Breast epithelium (tissue), 3 donors: ENCODE measurements around the gene PTGFRN.

Source experiments
- POLR2AphosphoS5 ChIP-seq, 3 donors: sonication (generic); formaldehyde crosslinking; IDR thresholded peaks; one replicate each; pipeline ENCODE4 v1.6.1; 2017; ENCODE audit warnings: antibody characterized with exemption in 3 of 3
- TF ChIP-seq, protein P1 (sequence below), 3 donors: fragments of 450-650 bp; IDR thresholded peaks; one replicate each; pipeline ENCODE4 v1.5.1; 2016 to 2017; ENCODE audit warnings: antibody characterized with exemption in 3 of 3, mild to moderate bottlenecking in 3 of 3, moderate library complexity in 3 of 3

DNA sequence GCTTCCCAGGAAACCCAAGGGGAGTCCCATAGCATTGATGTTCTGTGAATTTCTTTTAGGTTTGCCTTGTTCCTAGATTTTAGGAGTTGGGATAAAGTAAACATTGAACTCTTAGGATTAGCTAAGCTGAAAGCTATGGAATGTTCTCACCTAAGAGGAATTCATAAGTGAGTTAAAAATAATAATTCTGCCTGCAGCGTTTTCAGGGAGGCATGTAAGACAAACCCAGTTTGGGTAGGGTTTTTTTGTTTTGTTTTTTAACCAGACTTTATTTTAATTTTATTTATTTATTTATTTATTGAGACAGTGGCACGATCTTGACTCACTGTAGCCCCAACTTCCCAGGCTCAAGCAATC lies 62.9 kb downstream of the PTGFRN start:
- TF ChIP-seq, protein P1, sequence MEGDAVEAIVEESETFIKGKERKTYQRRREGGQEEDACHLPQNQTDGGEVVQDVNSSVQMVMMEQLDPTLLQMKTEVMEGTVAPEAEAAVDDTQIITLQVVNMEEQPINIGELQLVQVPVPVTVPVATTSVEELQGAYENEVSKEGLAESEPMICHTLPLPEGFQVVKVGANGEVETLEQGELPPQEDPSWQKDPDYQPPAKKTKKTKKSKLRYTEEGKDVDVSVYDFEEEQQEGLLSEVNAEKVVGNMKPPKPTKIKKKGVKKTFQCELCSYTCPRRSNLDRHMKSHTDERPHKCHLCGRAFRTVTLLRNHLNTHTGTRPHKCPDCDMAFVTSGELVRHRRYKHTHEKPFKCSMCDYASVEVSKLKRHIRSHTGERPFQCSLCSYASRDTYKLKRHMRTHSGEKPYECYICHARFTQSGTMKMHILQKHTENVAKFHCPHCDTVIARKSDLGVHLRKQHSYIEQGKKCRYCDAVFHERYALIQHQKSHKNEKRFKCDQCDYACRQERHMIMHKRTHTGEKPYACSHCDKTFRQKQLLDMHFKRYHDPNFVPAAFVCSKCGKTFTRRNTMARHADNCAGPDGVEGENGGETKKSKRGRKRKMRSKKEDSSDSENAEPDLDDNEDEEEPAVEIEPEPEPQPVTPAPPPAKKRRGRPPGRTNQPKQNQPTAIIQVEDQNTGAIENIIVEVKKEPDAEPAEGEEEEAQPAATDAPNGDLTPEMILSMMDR (IDR thresholded peaks at IDR 0.05): no peak
- TF ChIP-seq POLR2AphosphoS5 (IDR thresholded peaks at IDR 0.05): no peak
